Measurements from ENCODE around the gene MBD6. TPM values are rescaled to one million over a fixed set of nuclear protein-coding genes. Genes with fewer than 3 reads are reported as not detected.

MBD6 gene
- total RNA-seq (100 to 1,000 TPM; 109 to 122 (median 114) TPM), total RNA-seq (6.5 to 59.4 (median 14.2) reads per million in 29 experiments)
- total RNA-seq (2013), result 47.9 TPM

DNA sequence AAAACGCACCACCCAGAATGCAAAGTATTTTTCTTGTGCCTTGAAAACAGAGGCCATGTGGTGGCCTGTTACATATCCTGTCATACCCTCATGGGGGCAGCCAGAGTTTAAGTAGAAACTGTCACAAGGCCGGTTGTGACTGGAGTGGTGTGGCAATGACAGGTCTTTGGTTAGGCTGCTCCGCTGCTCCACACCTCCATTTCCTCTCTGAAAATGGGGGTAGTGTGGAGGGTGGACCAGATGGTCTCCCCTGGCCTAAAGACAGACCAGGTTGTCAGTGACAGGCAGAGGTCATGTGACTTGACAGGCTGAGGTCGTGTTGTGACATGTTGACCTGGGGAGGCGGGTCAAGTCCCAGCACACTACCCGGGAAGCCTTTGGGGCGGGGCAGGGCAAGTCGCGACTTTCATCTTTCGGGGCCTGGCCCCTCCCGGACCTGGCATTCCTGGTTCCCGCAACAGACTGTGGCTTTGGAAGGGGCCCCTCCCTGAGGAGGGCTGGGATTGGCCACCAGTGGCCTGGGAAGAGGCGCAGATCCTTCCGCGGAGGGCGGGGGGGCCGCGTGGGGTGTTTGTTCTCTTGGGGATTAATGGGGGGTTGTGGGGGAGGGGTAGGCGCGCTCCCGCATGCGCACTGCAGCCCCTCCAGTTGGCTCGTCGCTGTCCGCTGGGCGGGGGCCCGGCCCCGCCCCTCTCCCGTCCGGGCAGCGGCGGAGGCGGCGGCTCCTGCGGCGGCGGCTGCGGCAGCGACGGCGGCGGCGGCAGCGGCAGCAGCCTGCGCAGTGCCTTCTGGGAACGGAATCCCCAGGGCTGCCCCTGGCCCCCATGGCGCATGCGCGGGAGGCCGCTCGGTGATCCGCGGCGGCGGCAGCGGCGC lies at the start of gene MBD6:
Gene MBD6, plus strand, starts transcription at position 814 of the 876 bp plus-strand sequence. CDS start 1,480 bp downstream, outside the sequence.
- Mint-ChIP-seq H3K4me3 (peak within 1 kb of the TSS; percentile 91 to 98 (median 94)), H3K36me3 (peaks cover 18% of the 10 kb centered on the region), H3K4me1 (peaks cover 57 to 64% (median 58%) of the 10 kb centered on the region in 3 donors), H3K27ac (peak within 1 kb of the TSS; percentile 99 to 100), H3K27me3 (no peaks in the 10 kb centered on the region), H3K9me3 (no peaks in the 10 kb centered on the region)
- under 1% methylated on average over 51 of the region's 57 CpGs for WGBS (ENCODE audit: insufficient coverage)
- CTCF ChIA-PET, result no interaction called here
- H3K27me3 ChIP-seq (replicated peaks in 1 of 2; ENCODE audit: control insufficient read depth in 2 of 2, extremely low read depth in 1 of 2, insufficient read depth in 2 of 2, low read length in 1 of 2), result no peaks in the 10 kb centered on the region
- H3K36me3 ChIP-seq (ENCODE audit: control insufficient read depth in 2 of 2, extremely low read depth in 1 of 2, insufficient read depth in 1 of 2, low read length in 1 of 2), result peaks cover 0 to 38% of the 10 kb centered on the region in 2 donors
- peak; percentile 34 to 56 (median 41) for ATAC-seq (replicated peaks in 1 of 4)
- peaks cover 25 to 70% of the 10 kb centered on the region in 2 experiments for H3K4me1 ChIP-seq (ENCODE audit: control insufficient read depth in 1 of 2, extremely low read depth in 1 of 2, insufficient read depth in 2 of 2, low read length in 2 of 2)
- POLR2A ChIA-PET, result no interaction called here
- peak within 1 kb of the TSS; percentile 79 to 84 for H3K4me3 ChIP-seq (ENCODE audit: control insufficient read depth in 1 of 2, extremely low read depth in 1 of 2, low read length in 1 of 2)
- no peaks in the 10 kb centered on the region for H3K9me3 ChIP-seq
- peak; percentile 77 to 95 (median 87) for DNase-seq
- H3K27ac ChIP-seq (ENCODE audit: low read length), result peak within 1 kb of the TSS; percentile 100

DNA sequence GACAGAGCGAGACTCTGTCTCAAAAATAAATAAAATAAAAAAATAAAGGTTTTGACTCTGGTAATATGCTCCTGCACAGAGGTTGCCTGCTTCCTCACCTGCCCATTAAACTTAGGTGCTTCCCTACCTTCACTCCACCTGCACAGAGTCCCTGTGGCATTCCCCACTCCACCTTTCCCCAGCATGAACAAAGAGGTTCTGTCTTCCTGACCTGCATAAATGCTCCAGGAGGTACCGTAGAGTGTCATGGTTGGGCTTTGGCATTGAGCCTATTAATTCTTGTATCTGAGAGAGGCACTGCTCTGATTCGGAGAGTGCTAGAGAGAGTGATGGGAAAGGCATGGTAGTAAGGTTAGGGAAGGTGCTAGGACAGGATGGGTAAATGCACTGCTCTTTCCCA lies 49.2 kb upstream of the MBD6 start:
- no peak overlapping the region for H3K27ac ChIP-seq (ENCODE audit: low read length)
- H3K9me3 ChIP-seq, result no peaks in the 10 kb centered on the region
- Mint-ChIP-seq H3K36me3 (peaks cover 48% of the 10 kb centered on the region), H3K4me1 (peaks cover 46 to 75% (median 64%) of the 10 kb centered on the region in 3 donors), H3K9me3 (no peaks in the 10 kb centered on the region), H3K4me3 (peak overlapping the region in 1 of 3 donors; percentile 79), H3K27me3 (no peaks in the 10 kb centered on the region), H3K27ac (peak overlapping the region; percentile 64 to 89)
- no peak overlapping the region for H3K4me3 ChIP-seq (ENCODE audit: control insufficient read depth in 1 of 2, extremely low read depth in 1 of 2, low read length in 1 of 2)
- ATAC-seq (replicated peaks in 1 of 4) (no peak), DNase-seq (no peak)
- H3K4me1 ChIP-seq (ENCODE audit: control insufficient read depth in 1 of 2, extremely low read depth in 1 of 2, insufficient read depth in 2 of 2, low read length in 2 of 2), result peaks cover 8 to 78% of the 10 kb centered on the region in 2 experiments
- ChIA-PET CTCF (no interaction called here), POLR2A (interaction anchor here in 1 of 2 donors (0.6 kb wide), 1 partner anchor 250 kb away, joined by 3 read pairs; no protein-coding TSS in a partner anchor)
- no peaks in the 10 kb centered on the region for H3K27me3 ChIP-seq (replicated peaks in 1 of 2; ENCODE audit: control insufficient read depth in 2 of 2, extremely low read depth in 1 of 2, insufficient read depth in 2 of 2, low read length in 1 of 2)
- peaks cover 24 to 66% of the 10 kb centered on the region in 2 donors for H3K36me3 ChIP-seq (ENCODE audit: control insufficient read depth in 2 of 2, extremely low read depth in 1 of 2, insufficient read depth in 1 of 2, low read length in 1 of 2)
- WGBS (ENCODE audit: insufficient coverage), result 100% methylated on average over 1 of the region's 3 CpGs

DNA sequence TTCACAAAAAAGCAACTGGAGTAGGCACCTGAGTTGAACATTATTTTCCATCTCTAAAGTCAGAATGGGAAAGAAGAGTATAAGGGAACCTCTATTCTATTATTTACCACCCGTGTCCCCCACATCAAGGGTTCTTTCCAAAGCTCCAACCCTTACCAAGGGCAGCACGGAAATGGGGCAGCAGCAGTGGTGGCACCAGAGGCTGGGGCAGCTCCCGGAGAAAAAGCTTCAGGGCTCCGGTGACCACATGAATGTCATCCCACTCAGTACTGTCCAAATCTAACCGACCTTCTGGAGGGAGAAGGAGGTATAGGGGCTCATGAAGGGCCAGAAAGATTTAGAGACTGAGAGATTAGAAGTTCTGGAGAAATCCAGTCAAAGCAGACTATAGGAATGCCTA lies 48.7 kb upstream of the MBD6 start:
- Histone ChIP-seq H3K4me3 (ENCODE audit: control insufficient read depth in 1 of 2, extremely low read depth in 1 of 2, low read length in 1 of 2) (no peak overlapping the region), H3K36me3 (ENCODE audit: control insufficient read depth in 2 of 2, extremely low read depth in 1 of 2, insufficient read depth in 1 of 2, low read length in 1 of 2) (peaks cover 20 to 65% of the 10 kb centered on the region in 2 donors), H3K27ac (ENCODE audit: low read length) (no peak overlapping the region), H3K9me3 (no peaks in the 10 kb centered on the region), H3K27me3 (replicated peaks in 1 of 2; ENCODE audit: control insufficient read depth in 2 of 2, extremely low read depth in 1 of 2, insufficient read depth in 2 of 2, low read length in 1 of 2) (no peaks in the 10 kb centered on the region), H3K4me1 (ENCODE audit: control insufficient read depth in 1 of 2, extremely low read depth in 1 of 2, insufficient read depth in 2 of 2, low read length in 2 of 2) (peaks cover 13 to 82% of the 10 kb centered on the region in 2 experiments)
- DNase-seq, result no peak
- H3K4me1 Mint-ChIP-seq, result peaks cover 51 to 78% (median 69%) of the 10 kb centered on the region in 3 donors
- POLR2A ChIA-PET, result interaction anchor here in 1 of 2 donors (0.6 kb wide), 1 partner anchor 251 kb away, joined by 3 read pairs; no protein-coding TSS in a partner anchor
- ATAC-seq (replicated peaks in 1 of 4), result no peak
- H3K27me3 Mint-ChIP-seq, result no peaks in the 10 kb centered on the region
- peak overlapping the region; percentile 78 to 89 for H3K27ac Mint-ChIP-seq
- CTCF ChIA-PET, result interaction anchor here in 1 of 2 donors (1.3 kb wide), 1 partner anchor 30 kb away, joined by 4 read pairs; no protein-coding TSS in a partner anchor
- peak overlapping the region; percentile 62 to 79 (median 67) for H3K4me3 Mint-ChIP-seq
- no CpG with 5 or more reads among the region's 5 CpGs for WGBS (ENCODE audit: insufficient coverage)
- H3K9me3 Mint-ChIP-seq, result no peaks in the 10 kb centered on the region
- peaks cover 47% of the 10 kb centered on the region for H3K36me3 Mint-ChIP-seq

GRCh38 chr12:57474430-57474829 lies 48.2 kb upstream of the MBD6 start:
- Histone ChIP-seq H3K36me3 (ENCODE audit: control insufficient read depth in 2 of 2, extremely low read depth in 1 of 2, insufficient read depth in 1 of 2, low read length in 1 of 2) (peaks cover 16 to 59% of the 10 kb centered on the region in 2 donors), H3K4me1 (ENCODE audit: control insufficient read depth in 1 of 2, extremely low read depth in 1 of 2, insufficient read depth in 2 of 2, low read length in 2 of 2) (peaks cover 18 to 88% of the 10 kb centered on the region in 2 experiments), H3K4me3 (ENCODE audit: control insufficient read depth in 1 of 2, extremely low read depth in 1 of 2, low read length in 1 of 2) (no peak overlapping the region), H3K27ac (ENCODE audit: low read length) (peak overlapping the region; percentile 7), H3K9me3 (no peaks in the 10 kb centered on the region), H3K27me3 (replicated peaks in 1 of 2; ENCODE audit: control insufficient read depth in 2 of 2, extremely low read depth in 1 of 2, insufficient read depth in 2 of 2, low read length in 1 of 2) (no peaks in the 10 kb centered on the region)
- Mint-ChIP-seq H3K9me3 (no peaks in the 10 kb centered on the region), H3K27me3 (no peaks in the 10 kb centered on the region), H3K4me3 (peak overlapping the region; percentile 62 to 79 (median 67)), H3K36me3 (peaks cover 43% of the 10 kb centered on the region), H3K27ac (peak overlapping the region; percentile 78 to 89), H3K4me1 (peaks cover 54 to 80% (median 74%) of the 10 kb centered on the region in 3 donors)
- ATAC-seq (replicated peaks in 1 of 4) (no peak), DNase-seq (no peak)
- 100% methylated on average over 3 of the region's 8 CpGs for WGBS (ENCODE audit: insufficient coverage)
- CTCF ChIA-PET, result interaction anchor here in 1 of 2 donors (0.6 to 1.3 kb wide), 4 partner anchors 14 to 54 kb away, joined by 3 to 5 read pairs (median 4); no protein-coding TSS in a partner anchor
- POLR2A ChIA-PET, result interaction anchor here (0.5 to 1.2 kb wide), 4 partner anchors 9 to 729 kb away, joined by 4 to 8 read pairs (median 4); no protein-coding TSS in a partner anchor

DNA sequence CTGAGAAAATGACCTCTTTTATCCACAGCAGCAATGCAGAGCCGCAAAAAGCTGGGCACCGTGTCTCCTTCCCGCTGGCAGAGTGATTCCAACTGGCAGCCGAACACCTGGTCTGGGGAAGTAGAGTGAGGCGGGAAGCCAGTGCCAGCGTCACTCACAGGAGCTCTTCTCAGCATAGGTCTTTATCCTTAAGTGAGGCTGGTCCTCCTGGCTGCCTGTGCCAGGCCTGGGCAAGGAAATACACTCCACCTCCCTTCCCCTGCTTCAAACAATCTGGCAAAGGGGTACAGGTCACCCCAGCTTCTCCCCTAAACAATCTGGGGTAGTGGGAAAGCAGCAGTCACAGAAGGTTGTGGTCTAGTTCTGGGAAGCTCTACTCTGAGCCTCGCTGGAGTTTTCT lies 47.8 kb upstream of the MBD6 start:
- WGBS (ENCODE audit: insufficient coverage), result 100% methylated on average over 1 of the region's 7 CpGs
- H3K4me1 Mint-ChIP-seq, result peaks cover 57 to 81% (median 78%) of the 10 kb centered on the region in 3 donors
- H3K27me3 Mint-ChIP-seq, result no peaks in the 10 kb centered on the region
- Histone ChIP-seq H3K9me3 (no peaks in the 10 kb centered on the region), H3K36me3 (ENCODE audit: control insufficient read depth in 2 of 2, extremely low read depth in 1 of 2, insufficient read depth in 1 of 2, low read length in 1 of 2) (peaks cover 13 to 55% of the 10 kb centered on the region in 2 donors), H3K27me3 (replicated peaks in 1 of 2; ENCODE audit: control insufficient read depth in 2 of 2, extremely low read depth in 1 of 2, insufficient read depth in 2 of 2, low read length in 1 of 2) (no peaks in the 10 kb centered on the region), H3K27ac (ENCODE audit: low read length) (peak overlapping the region; percentile 7), H3K4me3 (ENCODE audit: control insufficient read depth in 1 of 2, extremely low read depth in 1 of 2, low read length in 1 of 2) (no peak overlapping the region), H3K4me1 (ENCODE audit: control insufficient read depth in 1 of 2, extremely low read depth in 1 of 2, insufficient read depth in 2 of 2, low read length in 2 of 2) (peaks cover 21 to 92% of the 10 kb centered on the region in 2 experiments)
- no peak for ATAC-seq (replicated peaks in 1 of 4)
- H3K36me3 Mint-ChIP-seq, result peaks cover 39% of the 10 kb centered on the region
- DNase-seq, result no peak
- peak overlapping the region; percentile 62 to 79 (median 67) for H3K4me3 Mint-ChIP-seq
- H3K27ac Mint-ChIP-seq, result peak overlapping the region; percentile 78 to 89
- H3K9me3 Mint-ChIP-seq, result no peaks in the 10 kb centered on the region
- ChIA-PET POLR2A (interaction anchor here (0.5 to 1.2 kb wide), 6 partner anchors 9 to 729 kb away, joined by 4 to 8 read pairs (median 4); no protein-coding TSS in a partner anchor), CTCF (interaction anchor here (0.6 to 1.3 kb wide), 5 partner anchors 14 to 54 kb away, joined by 3 to 5 read pairs (median 4); no protein-coding TSS in a partner anchor)
